Vagina (tissue), 2 donors: Measurements from ENCODE around the gene KRTAP1-5.

ENCODE experiments used
- POLR2A ChIP-seq, 2 donors: fragments of 450-650 bp; IDR thresholded peaks; one replicate each; pipeline ENCODE4 v1.6.1; 2017; ENCODE audit warnings: antibody characterized with exemption in 2 of 2, mild to moderate bottlenecking in 2 of 2, moderate library complexity in 2 of 2
- POLR2AphosphoS5 ChIP-seq, 2 donors: sonication (generic); formaldehyde crosslinking; IDR thresholded peaks; one replicate each; pipeline ENCODE4 v1.9.0; 2017; ENCODE audit warnings: antibody characterized with exemption in 2 of 2, mild to moderate bottlenecking in 2 of 2, low read depth in 1 of 2; ENCODE audit not compliant: insufficient read depth in 1 of 2
- TF ChIP-seq, protein P1 (sequence below), 3 experiments: fragments of 450-650 bp in 2 of 3; fragments of 200-600 bp in 1 of 3; sonication (generic) in 1 of 3; IDR thresholded peaks; one replicate each; pipeline ENCODE4 v1.5.1; 2017 to 2019; ENCODE audit warnings: antibody characterized with exemption in 3 of 3, mild to moderate bottlenecking in 2 of 3, moderate library complexity in 2 of 3

DNA sequence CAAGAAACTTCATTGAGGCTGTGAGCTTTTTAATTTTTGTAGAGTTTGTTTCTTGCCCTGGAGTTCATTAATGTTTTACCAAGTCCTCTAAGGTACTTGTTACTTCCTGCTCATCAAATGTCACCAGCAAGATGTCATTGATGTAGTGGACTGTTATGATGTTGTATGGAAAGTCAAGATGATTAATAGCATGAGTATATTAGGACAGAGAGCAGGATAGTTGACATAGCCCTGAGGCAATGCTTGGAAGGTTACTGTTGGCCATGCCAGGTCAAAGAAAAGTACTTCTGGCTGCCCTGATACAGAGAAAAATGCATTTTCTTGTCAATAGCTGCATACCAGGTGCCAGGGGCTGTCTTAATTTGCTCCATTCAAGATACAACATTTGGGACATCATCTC is 6.7 kb downstream of the KRTAP1-5 start:
- TF ChIP-seq, protein P1, sequence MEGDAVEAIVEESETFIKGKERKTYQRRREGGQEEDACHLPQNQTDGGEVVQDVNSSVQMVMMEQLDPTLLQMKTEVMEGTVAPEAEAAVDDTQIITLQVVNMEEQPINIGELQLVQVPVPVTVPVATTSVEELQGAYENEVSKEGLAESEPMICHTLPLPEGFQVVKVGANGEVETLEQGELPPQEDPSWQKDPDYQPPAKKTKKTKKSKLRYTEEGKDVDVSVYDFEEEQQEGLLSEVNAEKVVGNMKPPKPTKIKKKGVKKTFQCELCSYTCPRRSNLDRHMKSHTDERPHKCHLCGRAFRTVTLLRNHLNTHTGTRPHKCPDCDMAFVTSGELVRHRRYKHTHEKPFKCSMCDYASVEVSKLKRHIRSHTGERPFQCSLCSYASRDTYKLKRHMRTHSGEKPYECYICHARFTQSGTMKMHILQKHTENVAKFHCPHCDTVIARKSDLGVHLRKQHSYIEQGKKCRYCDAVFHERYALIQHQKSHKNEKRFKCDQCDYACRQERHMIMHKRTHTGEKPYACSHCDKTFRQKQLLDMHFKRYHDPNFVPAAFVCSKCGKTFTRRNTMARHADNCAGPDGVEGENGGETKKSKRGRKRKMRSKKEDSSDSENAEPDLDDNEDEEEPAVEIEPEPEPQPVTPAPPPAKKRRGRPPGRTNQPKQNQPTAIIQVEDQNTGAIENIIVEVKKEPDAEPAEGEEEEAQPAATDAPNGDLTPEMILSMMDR (IDR thresholded peaks at IDR 0.05), result no peak
- no peak for TF ChIP-seq POLR2A (IDR thresholded peaks at IDR 0.05)
- no peak for TF ChIP-seq POLR2AphosphoS5 (IDR thresholded peaks at IDR 0.05; ENCODE audit: insufficient read depth in 1 of 2, low read depth in 1 of 2)
